ENCODE results near the gene PPARD.
A peak's percentile ranks its signal among the peaks of the same experiment; 100 is the strongest.

The PPARD gene

GRCh38 chr6:35443341-35444030 lies 101.1 kb downstream of the PPARD start:
- DNase-seq = no peak

- DNase-seq = no peak
These were observed 103.3 kb downstream of the PPARD start for GRCh38 chr6:35445691-35446090.

GRCh38 chr6:35448191-35448590 lies 105.8 kb downstream of the PPARD start:
- DNase-seq = no peak

GRCh38 chr6:35449287-35449881 lies 107.0 kb downstream of the PPARD start:
- peak; percentile 82 for DNase-seq

GRCh38 chr6:35451354-35452182 lies 109.2 kb downstream of the PPARD start:
- no peak for DNase-seq

GRCh38 chr6:35452183-35453090 lies 110.1 kb downstream of the PPARD start, which contains the start of gene FANCE:
FANCE (plus strand) TSS chr6:35452338; CDS start chr6:35452546, 208 bp downstream.
- DNase-seq = peak; percentile 78

GRCh38 chr6:35453236-35453635 lies 110.9 kb downstream of the PPARD start:
- DNase-seq = peak; percentile 6

- no peak for DNase-seq
These were observed 112.2 kb downstream of the PPARD start for GRCh38 chr6:35454391-35455110.

GRCh38 chr6:35457907-35458306 lies 115.5 kb downstream of the PPARD start:
- DNase-seq = no peak

GRCh38 chr6:35461270-35461669 lies 118.9 kb downstream of the PPARD start:
- DNase-seq = no peak

- no peak for DNase-seq
These were observed 120.9 kb downstream of the PPARD start for GRCh38 chr6:35463292-35463691.

GRCh38 chr6:35465646-35466045 lies 123.3 kb downstream of the PPARD start:
- DNase-seq = no peak

- peak; percentile 95 for DNase-seq
These were observed 126.0 kb downstream of the PPARD start, which contains the start of gene RPL10A for GRCh38 chr6:35468181-35468979. RPL10A (plus strand) TSS chr6:35468401; CDS start chr6:35468435, 34 bp downstream.

- DNase-seq = no peak
These were observed 126.8 kb downstream of the PPARD start for GRCh38 chr6:35468980-35469750.

GRCh38 chr6:35469751-35470662 lies 127.6 kb downstream of the PPARD start:
- no peak for DNase-seq

- DNase-seq = no peak
These were observed 128.3 kb downstream of the PPARD start for GRCh38 chr6:35470663-35471120.

GRCh38 chr6:35471836-35472345 lies 129.5 kb downstream of the PPARD start:
- DNase-seq = no peak

GRCh38 chr6:35473075-35473849 lies 130.9 kb downstream of the PPARD start:
- no peak for DNase-seq

Data from DMS79 treated with DMSO at 0.1 percent for 48 hours (cell line).